ENCODE results near the gene CACNA1C.

The CACNA1C gene

DNA sequence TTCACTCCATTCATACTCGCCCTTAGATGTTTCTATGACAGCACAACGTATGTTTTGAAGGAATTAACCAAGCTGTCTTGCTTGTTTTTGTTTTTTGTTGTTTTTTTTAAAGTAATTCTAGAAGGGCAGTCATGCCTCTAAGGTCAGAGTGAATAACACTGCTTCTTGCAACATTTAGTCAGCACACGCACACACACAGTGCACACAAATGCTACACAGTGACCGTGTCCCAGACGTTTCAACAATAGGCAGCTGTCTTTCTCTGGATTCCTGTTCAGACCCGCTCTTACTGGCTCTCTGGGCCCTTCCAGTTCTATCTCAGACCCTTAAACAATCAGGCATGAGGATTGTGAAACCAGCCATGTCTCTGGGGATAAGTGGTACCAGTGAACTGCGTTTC is 391.0 kb downstream of the CACNA1C start:
- no peak for DNase-seq

DNA sequence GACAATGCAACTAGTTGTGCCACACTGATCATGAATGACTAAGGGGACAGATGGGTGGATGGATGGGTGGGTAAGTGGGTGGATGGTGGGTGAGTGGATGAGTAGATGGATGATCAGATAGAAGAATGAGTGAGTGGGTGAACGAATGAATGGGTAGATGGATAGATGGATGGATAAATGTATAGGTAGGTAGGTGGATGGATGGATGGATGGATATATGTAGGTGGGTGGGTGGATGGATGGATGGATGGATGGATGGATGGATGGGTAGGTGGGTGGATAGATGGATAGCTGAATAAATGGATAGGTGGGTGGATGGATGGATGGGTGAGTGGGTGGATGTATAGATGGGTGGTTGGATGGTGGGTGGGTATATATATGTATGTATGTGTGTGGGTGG is 393.2 kb downstream of the CACNA1C start:
- DNase-seq = no peak

- no peak for DNase-seq
Observed at GRCh38 chr12:2447861-2448260, 395.1 kb downstream of the CACNA1C start.

- no peak for DNase-seq
Observed at GRCh38 chr12:2449586-2449985, 396.8 kb downstream of the CACNA1C start.

- no peak for DNase-seq
Observed at GRCh38 chr12:2450553-2450952, 397.8 kb downstream of the CACNA1C start.

DNA sequence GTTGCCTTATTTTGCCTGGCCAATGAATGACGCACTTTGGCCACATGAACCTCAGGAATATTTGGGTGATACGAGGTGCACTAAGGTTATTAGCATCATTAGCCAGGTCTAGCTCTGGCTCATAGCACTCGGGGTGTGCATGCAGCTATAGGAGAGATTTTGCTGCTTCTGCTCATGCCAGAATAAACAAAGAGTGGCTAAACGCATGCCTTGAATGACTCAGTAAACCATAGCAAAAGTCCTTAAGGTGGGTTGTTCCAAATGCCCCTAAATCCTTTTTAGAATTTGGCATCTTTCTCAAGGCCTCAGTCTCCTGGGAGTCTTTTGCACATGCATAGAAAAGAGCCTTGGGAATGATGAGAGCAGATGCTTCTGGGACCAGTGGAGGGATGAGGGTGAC is 398.2 kb downstream of the CACNA1C start:
- no peak for DNase-seq

- no peak for DNase-seq
Observed at GRCh38 chr12:2451497-2451896, 398.7 kb downstream of the CACNA1C start.

- no peak for DNase-seq
Observed at GRCh38 chr12:2453076-2453760, 400.4 kb downstream of the CACNA1C start.

GRCh38 chr12:2453761-2454090 is 400.9 kb downstream of the CACNA1C start:
- peak; percentile 31 to 37 for DNase-seq

- DNase-seq = no peak
Observed at GRCh38 chr12:2454601-2455177, 401.9 kb downstream of the CACNA1C start.

- no peak for DNase-seq
Observed at GRCh38 chr12:2455410-2455809, 402.6 kb downstream of the CACNA1C start.

DNA sequence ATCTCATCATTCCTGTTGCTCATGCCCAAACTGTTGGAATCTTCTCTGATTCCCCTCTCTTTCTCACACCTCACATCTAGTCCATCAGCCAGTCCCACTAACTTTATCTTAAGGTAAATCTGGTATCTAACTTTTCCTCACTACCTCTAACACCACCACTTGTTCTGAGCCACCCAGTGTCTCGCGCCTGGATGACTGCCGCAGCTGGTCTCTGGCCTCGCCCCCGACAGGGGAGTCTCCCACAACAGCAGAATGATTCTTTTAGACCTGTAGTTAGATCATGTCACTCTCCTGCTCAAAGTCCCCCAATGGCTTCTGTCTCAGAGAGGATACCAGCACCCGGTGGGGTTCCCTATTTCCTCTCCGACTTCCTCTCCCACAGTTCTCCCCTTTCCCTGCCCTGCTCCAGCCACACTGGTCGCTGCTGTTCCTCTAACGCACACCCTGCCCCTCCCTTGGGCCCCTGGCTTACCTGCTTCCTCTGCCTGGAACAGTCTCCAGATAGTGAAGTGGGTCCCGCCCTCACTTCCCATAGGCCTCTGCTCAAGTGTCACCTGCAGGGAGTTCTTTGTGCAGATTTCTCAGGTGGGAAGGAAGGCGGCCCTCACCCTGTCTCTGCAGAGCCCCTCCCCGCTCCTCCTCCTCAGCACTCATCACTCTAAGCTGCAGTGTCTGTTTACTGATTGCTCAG is 403.5 kb downstream of the CACNA1C start:
- DNase-seq = no peak

DNA sequence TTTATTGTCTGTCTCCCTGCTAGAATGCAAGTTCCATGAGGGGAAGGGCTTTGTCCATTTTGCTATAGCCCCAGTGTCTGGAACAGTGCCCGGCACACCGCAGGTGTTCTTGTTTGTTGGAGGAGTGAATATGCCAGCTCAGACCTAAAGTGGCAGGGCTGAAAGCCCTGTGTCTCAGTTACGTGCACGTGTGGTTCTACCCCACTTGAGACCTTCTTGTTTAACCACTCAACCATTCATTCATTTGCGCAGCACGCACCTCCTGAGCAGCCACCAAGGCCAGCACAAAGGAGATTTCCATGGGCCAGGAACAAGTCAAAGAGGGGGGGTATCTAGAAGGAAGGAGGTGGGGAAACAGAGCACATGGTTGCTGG is 404.0 kb downstream of the CACNA1C start:
- DNase-seq = no peak

- DNase-seq = no peak
Observed at GRCh38 chr12:2457215-2457932, 404.6 kb downstream of the CACNA1C start.

DNA sequence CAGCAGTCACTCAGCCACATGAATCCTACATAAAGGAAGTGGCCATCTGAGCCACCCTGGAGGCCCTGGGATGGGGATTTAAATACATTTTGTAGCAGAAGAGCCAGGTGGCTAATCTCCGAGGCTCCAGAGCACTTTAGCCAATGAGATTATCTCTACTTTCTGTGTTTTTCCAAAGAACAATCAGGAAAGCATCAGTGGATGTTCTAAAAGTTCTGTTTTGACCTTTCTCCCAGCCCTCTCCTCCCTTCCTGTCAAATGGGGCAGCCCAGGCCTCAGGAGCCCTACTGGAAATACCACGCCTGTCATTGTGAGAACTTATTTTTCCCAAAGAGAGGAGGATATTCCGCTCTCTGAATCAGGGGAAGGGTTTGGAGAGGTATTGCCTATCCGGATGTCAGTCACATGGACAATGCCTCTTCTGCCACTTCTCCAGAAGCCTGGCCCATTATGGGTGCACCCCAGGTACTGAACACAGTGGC is 405.2 kb downstream of the CACNA1C start:
- no peak for DNase-seq

DNA sequence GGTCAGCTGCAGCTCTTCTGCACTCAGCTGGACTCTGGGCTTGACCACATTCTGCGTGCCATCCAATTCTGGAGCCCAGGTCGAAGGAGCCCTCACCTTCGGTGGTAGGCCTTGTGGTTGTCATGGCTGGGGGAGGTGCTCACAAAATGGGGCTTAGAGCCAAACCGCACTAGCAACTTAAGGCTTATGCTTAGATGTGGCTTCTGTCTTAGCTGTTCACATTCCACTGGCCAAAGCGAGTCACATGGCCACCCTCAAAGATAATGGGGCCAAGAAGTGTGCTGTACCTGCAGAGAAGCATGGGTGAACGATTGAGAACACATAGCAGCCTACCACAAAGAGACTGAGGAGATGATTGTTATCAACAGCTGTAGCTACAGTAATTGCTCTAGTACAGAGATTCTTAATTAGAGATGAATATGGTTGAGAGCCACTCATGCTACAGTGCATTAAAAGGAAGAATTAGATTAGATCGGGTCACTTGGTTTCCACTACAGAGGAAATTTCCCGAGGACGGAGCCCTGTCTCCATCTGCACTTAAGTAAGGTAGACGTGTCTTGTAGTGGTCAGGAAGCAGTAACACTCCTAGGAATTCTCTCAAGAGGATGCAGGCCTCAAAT is 407.4 kb downstream of the CACNA1C start:
- DNase-seq = no peak

DNA sequence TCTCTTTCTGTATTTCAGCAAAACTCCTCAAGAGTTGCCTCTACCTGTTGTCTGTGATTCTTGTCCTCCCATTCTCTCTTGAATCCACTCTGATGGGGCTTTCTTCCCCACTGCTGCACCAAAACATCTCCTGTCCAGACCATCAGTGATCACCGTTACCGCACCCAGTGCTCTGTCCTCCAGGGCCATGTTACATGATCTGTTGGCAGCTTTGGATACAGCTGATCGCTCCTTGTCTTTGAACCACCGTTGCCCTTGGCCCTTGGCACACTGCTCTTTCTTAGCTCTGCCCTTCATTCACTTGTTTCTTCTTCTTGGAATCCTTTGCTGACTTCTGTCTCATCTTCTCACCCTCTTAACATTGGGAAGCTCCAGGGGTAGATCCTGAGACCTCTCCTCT is 408.3 kb downstream of the CACNA1C start:
- no peak for DNase-seq

DNA sequence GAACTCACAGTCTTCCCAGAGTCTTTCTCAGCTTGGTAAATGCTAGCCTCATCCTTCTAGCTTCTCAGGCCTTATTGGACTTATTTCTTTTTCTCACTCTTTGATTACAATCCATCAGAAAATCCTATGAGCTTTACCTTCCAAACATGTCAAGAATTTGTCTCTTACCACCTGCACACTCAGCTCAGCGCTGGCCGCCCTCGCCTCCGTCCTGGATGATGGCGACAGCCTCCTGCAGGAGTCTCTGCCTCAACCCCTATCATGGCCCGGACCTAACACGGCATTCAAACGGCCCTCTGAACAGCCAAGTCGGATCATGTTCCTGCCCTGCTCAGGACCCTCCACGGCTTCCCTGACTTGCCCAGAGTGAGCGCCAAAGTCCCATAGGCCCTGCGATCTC is 408.9 kb downstream of the CACNA1C start:
- no peak for DNase-seq

- DNase-seq = no peak
Observed at GRCh38 chr12:2462087-2462486, 409.3 kb downstream of the CACNA1C start.

GRCh38 chr12:2463719-2464118 is 410.9 kb downstream of the CACNA1C start:
- no peak for DNase-seq

DNA sequence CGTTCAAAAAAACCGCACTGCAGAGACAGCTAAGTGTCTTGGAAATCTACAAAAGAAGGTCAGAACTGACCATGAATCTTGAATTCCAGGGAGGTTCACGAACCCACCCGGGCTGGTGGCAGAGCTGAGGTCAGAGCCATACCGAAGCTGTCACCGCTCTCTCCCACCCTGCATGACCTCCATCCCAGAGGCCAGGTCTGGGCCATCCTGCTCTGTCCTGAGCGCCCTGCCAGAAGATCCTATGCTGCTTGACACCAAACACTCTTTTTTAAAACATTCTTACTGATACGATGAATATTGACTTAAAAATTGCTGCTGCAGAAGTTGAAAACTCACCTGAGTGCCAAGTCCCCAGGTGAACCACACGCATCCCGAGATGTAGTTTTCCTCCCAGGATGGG is 412.9 kb downstream of the CACNA1C start:
- DNase-seq = no peak

DNA sequence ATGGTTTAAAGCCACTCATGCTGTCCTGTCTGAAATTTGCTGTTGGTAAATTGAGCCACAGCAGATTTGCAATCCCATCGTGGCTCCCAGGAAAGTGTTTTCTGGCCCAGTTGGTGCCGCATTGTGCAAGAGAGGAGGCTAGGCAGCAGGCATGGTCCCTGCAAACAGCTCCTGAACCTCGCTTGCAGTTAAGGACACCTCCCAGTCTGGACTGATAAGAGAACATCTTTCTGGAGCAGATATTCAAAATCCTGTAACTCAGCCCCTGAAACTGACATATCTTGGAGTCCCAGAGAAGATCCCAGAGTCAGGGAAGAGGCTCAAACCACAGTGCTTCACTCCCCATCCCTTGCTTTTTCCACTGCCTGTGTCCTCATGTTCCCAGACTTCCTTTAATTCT is 413.4 kb downstream of the CACNA1C start:
- DNase-seq = no peak

DNA sequence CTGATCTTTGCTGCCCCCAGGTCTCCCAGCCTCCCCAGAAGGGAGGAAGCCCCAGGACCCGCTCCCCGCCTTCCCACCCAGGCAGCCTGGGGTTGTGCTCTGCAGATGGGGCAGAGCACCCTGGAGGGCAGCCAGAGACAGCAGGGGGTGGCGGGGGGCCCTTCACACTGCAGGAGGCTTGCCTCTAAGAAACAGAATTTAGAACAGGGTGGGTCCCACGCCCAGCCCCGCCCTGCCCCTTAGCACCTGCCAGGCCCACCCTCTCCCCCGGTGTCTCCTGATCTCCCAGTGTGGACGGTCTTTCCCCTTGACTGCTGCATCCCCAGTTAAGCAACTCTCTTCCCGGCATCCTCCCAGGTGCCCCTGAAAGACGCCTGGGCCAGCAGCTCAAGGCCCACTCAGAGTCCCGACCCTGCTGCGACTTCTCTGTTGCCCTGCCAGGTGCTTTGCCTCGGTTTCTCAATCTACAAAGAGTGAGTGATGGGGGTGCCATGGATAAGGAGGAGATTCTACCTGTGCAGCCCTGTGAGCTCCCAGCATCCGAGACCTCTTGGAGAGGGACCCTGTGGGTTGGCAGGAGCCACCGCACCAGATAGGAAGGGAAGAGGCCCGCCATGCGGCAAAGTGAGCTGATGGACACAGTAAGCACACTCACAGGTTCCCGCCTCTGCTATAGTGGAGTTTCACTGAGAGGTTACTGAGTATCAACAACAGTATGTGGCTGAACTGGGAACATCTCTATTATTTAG is 414.8 kb downstream of the CACNA1C start:
- DNase-seq = no peak
